Frontal cortex (tissue), 4 donors: ENCODE results near the gene TGFBR3L. TPM values are rescaled to one million over a fixed set of nuclear protein-coding genes. Genes with fewer than 3 reads are reported as not detected.
"Not testable (repeated sequence)": the region's sequence is repeated elsewhere in the genome, so short reads cannot be mapped to it uniquely, and the experiment has no call there.

Experiments
- DNase-seq, 2 donors: peaks; one replicate each; pipeline ENCODE4 v3.0.0; 2012; ENCODE audit warnings: low spot score in 2 of 2
- FAIRE-seq: peaks from 2 replicates; lab custom pipeline; 2012; peaks lifted over from hg19 to GRCh38; lab: Jason Lieb, UNC
- total RNA-seq: library from RNA; depleted of rRNA; stranded (reverse); fragments of >200 nt; gene quantifications from one replicate; pipeline ENCODE4 v1.2.3, GENCODE V29; 2014
- donor health status: control.
- donor health status: control.
- donor health status: control.

The TGFBR3L gene
- total RNA-seq, 1 donor from 2014 or later = not detected

GRCh38 chr19:7915250-7916102 is 846 bp downstream of the TGFBR3L start:
- FAIRE-seq = no peak
- no peak for DNase-seq

GRCh38 chr19:7916103-7916954 is 1.7 kb downstream of the TGFBR3L start:
- DNase-seq (no peak), FAIRE-seq (no peak)

- FAIRE-seq (no peak), DNase-seq (no peak)
These were observed 2.3 kb downstream of the TGFBR3L start for GRCh38 chr19:7916955-7917266.

- FAIRE-seq (no peak), DNase-seq (peak in 1 of 2 donors; percentile 68)
These were observed 2.8 kb downstream of the TGFBR3L start for GRCh38 chr19:7917267-7918061.

- not testable (repeated sequence) for DNase-seq, FAIRE-seq
These were observed 3.5 kb downstream of the TGFBR3L start for GRCh38 chr19:7918062-7918614.

- FAIRE-seq (no peak), DNase-seq (no peak)
These were observed 4.2 kb downstream of the TGFBR3L start for GRCh38 chr19:7918615-7919421.

GRCh38 chr19:7919610-7920518 is 5.2 kb downstream of the TGFBR3L start, which contains the start of gene SNAPC2:
TSS of gene SNAPC2 (plus strand) at chr19:7920338. CDS start at chr19:7920367, 29 bp downstream.
- FAIRE-seq (no peak), DNase-seq (peak; percentile 87 to 93)

GRCh38 chr19:7920519-7921301 is 6.1 kb downstream of the TGFBR3L start:
- no peak for FAIRE-seq
- DNase-seq = peak; percentile 99

- no peak for DNase-seq
- FAIRE-seq = no peak
These were observed 6.8 kb downstream of the TGFBR3L start for GRCh38 chr19:7921302-7921966.

- no peak for DNase-seq
- no peak for FAIRE-seq
These were observed 7.6 kb downstream of the TGFBR3L start for GRCh38 chr19:7921967-7922835.

- FAIRE-seq = no peak
These were observed 8.2 kb downstream of the TGFBR3L start for GRCh38 chr19:7922836-7923195.

GRCh38 chr19:7923295-7924191 is 8.9 kb downstream of the TGFBR3L start:
- FAIRE-seq (no peak), DNase-seq (no peak)

More at GRCh38 chr19:7922836-7923195, 8.2 kb downstream of the TGFBR3L start:
- DNase-seq = no peak

- no peak for FAIRE-seq
- no peak for DNase-seq
These were observed 9.6 kb downstream of the TGFBR3L start for GRCh38 chr19:7924241-7924640.

- no peak for FAIRE-seq
These were observed 10.1 kb downstream of the TGFBR3L start for GRCh38 chr19:7924651-7925170.

More at GRCh38 chr19:7924651-7925170, 10.1 kb downstream of the TGFBR3L start:
- DNase-seq = no peak
